ENCODE results near the gene TMEM201. TPM values are rescaled to one million over a fixed set of nuclear protein-coding genes. Genes with fewer than 3 reads are reported as not detected.

The TMEM201 gene
- total RNA-seq, 1 donor from 2014 or later, result 8.5 TPM

DNA sequence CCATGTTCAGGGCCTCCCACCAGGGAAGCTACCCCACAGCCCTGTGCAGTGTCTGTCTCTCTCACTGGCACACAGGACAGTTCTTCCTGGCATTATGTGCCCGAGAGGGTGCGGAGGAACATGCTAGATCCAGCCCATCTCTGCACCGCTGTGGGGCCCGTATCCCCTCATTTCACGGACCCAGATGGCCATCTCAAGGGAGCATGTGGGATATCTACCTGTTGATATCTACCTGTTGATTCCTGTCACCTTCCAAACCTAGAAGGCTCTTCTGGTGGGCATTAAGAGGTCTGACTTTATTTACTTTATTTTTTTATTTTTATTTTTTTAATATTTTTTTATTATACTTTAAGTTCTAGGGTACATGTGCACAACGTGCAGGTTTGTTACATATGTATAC lies 74.5 kb downstream of the TMEM201 start:
- TF ChIP-seq, protein P1, sequence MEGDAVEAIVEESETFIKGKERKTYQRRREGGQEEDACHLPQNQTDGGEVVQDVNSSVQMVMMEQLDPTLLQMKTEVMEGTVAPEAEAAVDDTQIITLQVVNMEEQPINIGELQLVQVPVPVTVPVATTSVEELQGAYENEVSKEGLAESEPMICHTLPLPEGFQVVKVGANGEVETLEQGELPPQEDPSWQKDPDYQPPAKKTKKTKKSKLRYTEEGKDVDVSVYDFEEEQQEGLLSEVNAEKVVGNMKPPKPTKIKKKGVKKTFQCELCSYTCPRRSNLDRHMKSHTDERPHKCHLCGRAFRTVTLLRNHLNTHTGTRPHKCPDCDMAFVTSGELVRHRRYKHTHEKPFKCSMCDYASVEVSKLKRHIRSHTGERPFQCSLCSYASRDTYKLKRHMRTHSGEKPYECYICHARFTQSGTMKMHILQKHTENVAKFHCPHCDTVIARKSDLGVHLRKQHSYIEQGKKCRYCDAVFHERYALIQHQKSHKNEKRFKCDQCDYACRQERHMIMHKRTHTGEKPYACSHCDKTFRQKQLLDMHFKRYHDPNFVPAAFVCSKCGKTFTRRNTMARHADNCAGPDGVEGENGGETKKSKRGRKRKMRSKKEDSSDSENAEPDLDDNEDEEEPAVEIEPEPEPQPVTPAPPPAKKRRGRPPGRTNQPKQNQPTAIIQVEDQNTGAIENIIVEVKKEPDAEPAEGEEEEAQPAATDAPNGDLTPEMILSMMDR (IDR thresholded peaks at IDR 0.05), result no peak
- ATAC-seq (no peak), DNase-seq (no peak)
- Histone ChIP-seq H3K27me3 (no peaks in the 10 kb centered on the region), H3K27ac (no peak overlapping the region), H3K4me1 (peaks cover 7% of the 10 kb centered on the region), H3K9me3 (no peaks in the 10 kb centered on the region), H3K36me3 (no peaks in the 10 kb centered on the region), H3K4me3 (no peak overlapping the region)
- intact Hi-C loops (cut with DNase I), result no loop called here

Other genes starting within 250 kb of the TMEM201 start
- gene SLC25A33, start 49.4 kb upstream of the TMEM201 start, total RNA-seq, result 4.9 TPM
- gene PIK3CD, start 62.8 kb downstream of the TMEM201 start, total RNA-seq, result 18.2 TPM
- 71.0 TPM for gene CLSTN1, start 235.1 kb downstream of the TMEM201 start, total RNA-seq

Data from upper lobe of right lung (tissue), 1 donor.